Skeletal muscle tissue (tissue), 4 donors: Measurements from ENCODE around the gene GDPD2. TPM values are rescaled to one million over a fixed set of nuclear protein-coding genes. Genes with fewer than 3 reads are reported as not detected.
A peak's percentile ranks its signal among the peaks of the same experiment; 100 is the strongest.

Source experiments
- H3K27ac ChIP-seq: one replicate; pipeline ENCODE4 v1.7.0; 2013; ENCODE audit warnings: mild to moderate bottlenecking, low read depth, low read length, inconsistent platforms
- H3K27me3 ChIP-seq, 3 donors: one replicate each; pipeline ENCODE4 v1.7.0; 2013; ENCODE audit warnings: low read length in 3 of 3; ENCODE audit not compliant: control insufficient read depth in 3 of 3, insufficient read depth in 3 of 3
- H3K36me3 ChIP-seq, 3 donors: one replicate each; pipeline ENCODE4 v1.7.0; 2013; ENCODE audit warnings: low read length in 3 of 3; ENCODE audit not compliant: control insufficient read depth in 3 of 3, insufficient read depth in 3 of 3
- H3K4me1 ChIP-seq, 3 donors: one replicate each; pipeline ENCODE4 v1.7.0; 2013; ENCODE audit warnings: low read length in 3 of 3, mild to moderate bottlenecking in 3 of 3; ENCODE audit not compliant: control insufficient read depth in 3 of 3, insufficient read depth in 3 of 3
- H3K4me3 ChIP-seq, 3 donors: one replicate each; pipeline ENCODE4 v1.7.0; 2013; ENCODE audit warnings: low read length in 3 of 3
- H3K9ac ChIP-seq, 3 donors: one replicate each; pipeline ENCODE4 v1.7.0; 2013; ENCODE audit warnings: low read length in 3 of 3, mild to moderate bottlenecking in 3 of 3, moderate library complexity in 2 of 3, low read depth in 1 of 3
- H3K9me3 ChIP-seq, 3 donors: one replicate each; pipeline ENCODE4 v1.7.0; 2013; ENCODE audit warnings: low read length in 3 of 3; ENCODE audit not compliant: control insufficient read depth in 3 of 3
- total RNA-seq: library from RNA; depleted of rRNA; stranded (reverse); fragments of >200 nt; gene quantifications from one replicate; pipeline ENCODE4 v1.2.3, GENCODE V29; 2014
- donor health status: Osteomylitis.

GDPD2 gene
- total RNA-seq, 1 donor from 2014 or later, result not detected

GRCh38 chrX:70424801-70425200 is 1.7 kb downstream of the GDPD2 start:
- Histone ChIP-seq H3K27me3 (peaks cover 0 to 24% (median 4%) of the 10 kb centered on the region in 3 donors), H3K27ac (no peak overlapping the region), H3K9ac (no peak overlapping the region), H3K4me3 (no peak overlapping the region), H3K36me3 (no peaks in the 10 kb centered on the region), H3K9me3 (no peaks in the 10 kb centered on the region), H3K4me1 (no peaks in the 10 kb centered on the region)

GRCh38 chrX:70426286-70427278 is 3.5 kb downstream of the GDPD2 start:
- Histone ChIP-seq H3K9ac (no peak overlapping the region), H3K9me3 (no peaks in the 10 kb centered on the region), H3K36me3 (no peaks in the 10 kb centered on the region), H3K27ac (no peak overlapping the region), H3K4me1 (no peaks in the 10 kb centered on the region), H3K27me3 (peaks cover 0 to 20% (median 4%) of the 10 kb centered on the region in 3 donors), H3K4me3 (no peak overlapping the region)

- H3K27ac ChIP-seq, result no peak overlapping the region
- no peak overlapping the region for H3K9ac ChIP-seq
- H3K4me3 ChIP-seq, result no peak overlapping the region
- H3K9me3 ChIP-seq, result no peaks in the 10 kb centered on the region
- H3K36me3 ChIP-seq, result no peaks in the 10 kb centered on the region
- H3K27me3 ChIP-seq, result peaks cover 0 to 16% (median 4%) of the 10 kb centered on the region in 3 donors
- no peaks in the 10 kb centered on the region for H3K4me1 ChIP-seq
Observed at GRCh38 chrX:70427365-70427764, 4.3 kb downstream of the GDPD2 start.

- Histone ChIP-seq H3K27me3 (peaks cover 0 to 10% (median 0%) of the 10 kb centered on the region in 3 donors), H3K9ac (no peak overlapping the region), H3K4me1 (peaks cover 1 to 5% (median 4%) of the 10 kb centered on the region in 3 donors), H3K36me3 (no peaks in the 10 kb centered on the region), H3K27ac (no peak overlapping the region), H3K4me3 (no peak overlapping the region), H3K9me3 (no peaks in the 10 kb centered on the region)
Observed at GRCh38 chrX:70429759-70430158, 6.6 kb downstream of the GDPD2 start.

GRCh38 chrX:70432936-70433847 is 10.1 kb downstream of the GDPD2 start:
- peak overlapping the region; percentile 99 for H3K27ac ChIP-seq
- no peaks in the 10 kb centered on the region for H3K36me3 ChIP-seq
- H3K4me3 ChIP-seq, result peak overlapping the region; percentile 83 to 87 (median 87)
- no peaks in the 10 kb centered on the region for H3K9me3 ChIP-seq
- H3K4me1 ChIP-seq, result peaks cover 7 to 18% (median 14%) of the 10 kb centered on the region in 3 donors
- peaks cover 0 to 7% (median 0%) of the 10 kb centered on the region in 3 donors for H3K27me3 ChIP-seq
- H3K9ac ChIP-seq, result peak overlapping the region in 2 of 3 donors; percentile 63 to 83

- Histone ChIP-seq H3K36me3 (no peaks in the 10 kb centered on the region), H3K27ac (peak overlapping the region; percentile 99), H3K4me1 (peaks cover 7 to 18% (median 14%) of the 10 kb centered on the region in 3 donors), H3K4me3 (peak overlapping the region; percentile 83 to 87 (median 87)), H3K9ac (peak overlapping the region; percentile 60 to 83 (median 70)), H3K9me3 (no peaks in the 10 kb centered on the region), H3K27me3 (peaks cover 0 to 3% (median 0%) of the 10 kb centered on the region in 3 donors)
Observed at GRCh38 chrX:70433848-70434351, 10.8 kb downstream of the GDPD2 start.

- Histone ChIP-seq H3K9ac (peak overlapping the region; percentile 85 to 92 (median 87)), H3K27ac (peak overlapping the region; percentile 99)
Observed at GRCh38 chrX:70434352-70434866, 11.3 kb downstream of the GDPD2 start.

GRCh38 chrX:70434914-70435586 is 11.9 kb downstream of the GDPD2 start:
- H3K9me3 ChIP-seq, result no peaks in the 10 kb centered on the region
- peak overlapping the region; percentile 85 to 92 (median 87) for H3K9ac ChIP-seq
- peaks cover 7 to 18% (median 14%) of the 10 kb centered on the region in 3 donors for H3K4me1 ChIP-seq
- peak overlapping the region; percentile 70 to 87 (median 83) for H3K4me3 ChIP-seq
- no peaks in the 10 kb centered on the region for H3K36me3 ChIP-seq
- H3K27me3 ChIP-seq, result peaks cover 0 to 2% (median 0%) of the 10 kb centered on the region in 3 donors
- peak overlapping the region; percentile 99 for H3K27ac ChIP-seq

More at GRCh38 chrX:70434352-70434866, 11.3 kb downstream of the GDPD2 start:
- Histone ChIP-seq H3K9me3 (no peaks in the 10 kb centered on the region), H3K27me3 (peaks cover 0 to 2% (median 0%) of the 10 kb centered on the region in 3 donors), H3K4me1 (peaks cover 7 to 18% (median 14%) of the 10 kb centered on the region in 3 donors), H3K36me3 (no peaks in the 10 kb centered on the region), H3K4me3 (peak overlapping the region; percentile 83 to 87 (median 87))

- H3K36me3 ChIP-seq, result no peaks in the 10 kb centered on the region
- H3K27ac ChIP-seq, result peak overlapping the region; percentile 99
- no peak overlapping the region for H3K9ac ChIP-seq
- no peaks in the 10 kb centered on the region for H3K9me3 ChIP-seq
- peaks cover 7 to 18% (median 14%) of the 10 kb centered on the region in 3 donors for H3K4me1 ChIP-seq
- peaks cover 0 to 5% (median 0%) of the 10 kb centered on the region in 3 donors for H3K27me3 ChIP-seq
- no peak overlapping the region for H3K4me3 ChIP-seq
Observed at GRCh38 chrX:70436343-70436742, 13.2 kb downstream of the GDPD2 start.
